ENCODE results near the gene ZC3H12A.
"Not testable (repeated sequence)": the region's sequence is repeated elsewhere in the genome, so short reads cannot be mapped to it uniquely, and the experiment has no call there.

- not testable (repeated sequence) for TF ChIP-seq CTCF (conservative IDR thresholded peaks at IDR 0.05; ENCODE audit: low read length); EZH2phosphoT487 (IDR thresholded peaks at IDR 0.05; ENCODE audit: borderline replicate concordance)
Measured at GRCh38 chr1:37529888-37530287, 55.5 kb downstream of the ZC3H12A start.
